ENCODE data around the gene INPP4B.
A peak's percentile ranks its signal among the peaks of the same experiment; 100 is the strongest.

The INPP4B gene

DNA sequence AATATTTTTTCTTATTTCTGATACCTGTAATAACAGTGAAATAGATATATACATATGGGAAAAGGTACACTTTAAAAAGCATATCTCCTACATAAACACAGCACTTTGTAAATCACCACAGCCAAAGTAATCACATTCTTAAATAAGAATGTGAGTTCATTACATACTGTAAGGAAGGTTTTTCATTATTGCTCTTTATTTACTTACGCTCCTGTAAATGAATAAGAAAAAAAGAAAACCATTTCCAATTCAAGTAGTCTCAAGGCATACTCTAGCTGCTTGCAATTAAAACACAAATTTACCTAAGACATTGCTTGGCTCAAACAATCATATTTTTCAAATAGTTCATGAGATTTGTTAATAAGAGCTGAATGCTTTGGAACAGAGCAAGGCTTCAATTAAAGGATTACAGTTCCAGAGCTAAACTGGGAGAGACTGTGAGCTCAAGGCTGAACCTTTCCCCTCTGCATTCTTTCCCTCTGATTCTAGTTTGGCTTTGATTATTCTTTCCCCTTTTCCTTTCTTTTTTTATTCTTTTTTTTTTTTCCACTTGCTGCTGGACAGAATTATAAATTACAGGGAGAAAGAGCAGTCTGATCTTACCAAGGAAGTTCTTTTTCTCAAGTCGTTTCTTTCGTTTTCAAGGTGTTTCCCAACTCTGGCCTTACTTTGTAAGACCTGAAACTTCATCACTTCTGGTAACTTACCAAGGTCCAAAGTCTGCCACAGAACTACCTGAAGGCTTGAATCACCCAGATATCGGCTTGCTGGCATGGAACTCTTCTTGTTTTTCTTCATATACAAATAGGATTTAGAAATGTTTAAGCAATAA, 278.3 kb downstream of the INPP4B start:
- TF ChIP-seq, protein P1, sequence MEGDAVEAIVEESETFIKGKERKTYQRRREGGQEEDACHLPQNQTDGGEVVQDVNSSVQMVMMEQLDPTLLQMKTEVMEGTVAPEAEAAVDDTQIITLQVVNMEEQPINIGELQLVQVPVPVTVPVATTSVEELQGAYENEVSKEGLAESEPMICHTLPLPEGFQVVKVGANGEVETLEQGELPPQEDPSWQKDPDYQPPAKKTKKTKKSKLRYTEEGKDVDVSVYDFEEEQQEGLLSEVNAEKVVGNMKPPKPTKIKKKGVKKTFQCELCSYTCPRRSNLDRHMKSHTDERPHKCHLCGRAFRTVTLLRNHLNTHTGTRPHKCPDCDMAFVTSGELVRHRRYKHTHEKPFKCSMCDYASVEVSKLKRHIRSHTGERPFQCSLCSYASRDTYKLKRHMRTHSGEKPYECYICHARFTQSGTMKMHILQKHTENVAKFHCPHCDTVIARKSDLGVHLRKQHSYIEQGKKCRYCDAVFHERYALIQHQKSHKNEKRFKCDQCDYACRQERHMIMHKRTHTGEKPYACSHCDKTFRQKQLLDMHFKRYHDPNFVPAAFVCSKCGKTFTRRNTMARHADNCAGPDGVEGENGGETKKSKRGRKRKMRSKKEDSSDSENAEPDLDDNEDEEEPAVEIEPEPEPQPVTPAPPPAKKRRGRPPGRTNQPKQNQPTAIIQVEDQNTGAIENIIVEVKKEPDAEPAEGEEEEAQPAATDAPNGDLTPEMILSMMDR (conservative IDR thresholded peaks at IDR 0.05; ENCODE audit: low read depth, low read length): no peak
- peak overlapping the region; percentile 56 for H3K4me2 ChIP-seq
- H3K27ac ChIP-seq: peak overlapping the region; percentile 44
- H2AFZ ChIP-seq (ENCODE audit: low read depth): peak overlapping the region; percentile 28; the same call in 1 of the 2 replicates
- H4K20me1 ChIP-seq (ENCODE audit: insufficient read depth): no peaks in the 10 kb centered on the region
- no peaks in the 10 kb centered on the region for H3K27me3 ChIP-seq (ENCODE audit: insufficient read depth, low read depth)
- H3K79me2 ChIP-seq (ENCODE audit: insufficient read depth, low read depth): no peaks in the 10 kb centered on the region
- peaks cover 53% of the 10 kb centered on the region for H3K4me1 ChIP-seq (ENCODE audit: low read depth, poor library complexity, severe bottlenecking)
- no peaks in the 10 kb centered on the region for H3K36me3 ChIP-seq (ENCODE audit: insufficient read depth)
- no peak overlapping the region for H3K4me3 ChIP-seq (IDR thresholded peaks at IDR 0.05; ENCODE audit: insufficient read depth, low read depth, low read length)
- no peak overlapping the region for H3K9ac ChIP-seq

DNA sequence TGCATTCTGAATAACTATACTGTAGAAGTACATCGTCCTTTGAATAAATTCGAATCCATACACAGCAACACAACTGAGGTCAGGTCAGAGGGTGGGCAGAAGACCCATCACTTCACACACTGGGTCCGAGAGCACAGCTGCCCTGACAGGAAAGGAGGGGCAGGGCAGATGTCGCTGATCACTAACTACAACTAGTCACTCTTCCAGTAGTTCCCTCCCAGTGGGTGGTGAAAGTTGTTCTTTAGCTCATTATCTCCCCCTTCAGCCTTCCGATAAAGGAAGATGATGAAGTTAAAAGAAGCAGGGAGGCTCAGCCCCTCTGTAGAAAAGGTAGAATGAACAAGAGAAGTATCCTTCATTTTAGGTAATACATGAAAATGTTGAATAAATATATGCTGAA, 278.9 kb downstream of the INPP4B start:
- Histone ChIP-seq H3K4me3 (IDR thresholded peaks at IDR 0.05; ENCODE audit: insufficient read depth, low read depth, low read length) (no peak overlapping the region), H3K27ac (no peak overlapping the region), H3K4me2 (no peak overlapping the region), H2AFZ (ENCODE audit: low read depth) (no peak overlapping the region), H3K36me3 (ENCODE audit: insufficient read depth) (no peaks in the 10 kb centered on the region), H3K9ac (no peak overlapping the region), H3K27me3 (ENCODE audit: insufficient read depth, low read depth) (no peaks in the 10 kb centered on the region), H3K4me1 (ENCODE audit: low read depth, poor library complexity, severe bottlenecking) (peaks cover 46% of the 10 kb centered on the region), H4K20me1 (ENCODE audit: insufficient read depth) (no peaks in the 10 kb centered on the region), H3K79me2 (ENCODE audit: insufficient read depth, low read depth) (no peaks in the 10 kb centered on the region)
- TF ChIP-seq, protein P1 (conservative IDR thresholded peaks at IDR 0.05; ENCODE audit: low read depth, low read length): no peak

DNA sequence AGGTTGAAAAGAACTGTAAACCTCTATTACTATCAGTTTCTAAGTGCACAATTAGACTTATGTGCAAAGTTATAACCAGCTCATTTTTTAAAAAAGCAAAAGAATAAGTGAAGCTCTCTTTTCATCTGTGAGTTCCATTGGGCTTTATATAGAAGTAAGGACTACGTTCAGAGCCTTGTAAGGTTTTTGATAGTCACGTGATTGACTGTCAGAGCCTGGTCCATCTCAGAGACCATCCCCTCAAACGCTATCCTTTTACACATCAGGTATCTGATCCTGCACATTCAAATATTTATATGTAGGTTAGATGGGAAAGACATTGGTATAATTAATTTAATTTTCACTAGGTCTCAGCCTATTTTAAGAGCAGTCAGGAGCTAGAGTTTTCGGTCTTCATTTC, 279.3 kb downstream of the INPP4B start:
- TF ChIP-seq, protein P1 (conservative IDR thresholded peaks at IDR 0.05; ENCODE audit: low read depth, low read length): no peak
- Histone ChIP-seq H3K4me2 (no peak overlapping the region), H3K27me3 (ENCODE audit: insufficient read depth, low read depth) (no peaks in the 10 kb centered on the region), H3K4me3 (IDR thresholded peaks at IDR 0.05; ENCODE audit: insufficient read depth, low read depth, low read length) (no peak overlapping the region), H3K27ac (no peak overlapping the region), H3K9ac (no peak overlapping the region), H4K20me1 (ENCODE audit: insufficient read depth) (no peaks in the 10 kb centered on the region), H2AFZ (ENCODE audit: low read depth) (no peak overlapping the region), H3K4me1 (ENCODE audit: low read depth, poor library complexity, severe bottlenecking) (peaks cover 42% of the 10 kb centered on the region), H3K79me2 (ENCODE audit: insufficient read depth, low read depth) (no peaks in the 10 kb centered on the region), H3K36me3 (ENCODE audit: insufficient read depth) (no peaks in the 10 kb centered on the region)

DNA sequence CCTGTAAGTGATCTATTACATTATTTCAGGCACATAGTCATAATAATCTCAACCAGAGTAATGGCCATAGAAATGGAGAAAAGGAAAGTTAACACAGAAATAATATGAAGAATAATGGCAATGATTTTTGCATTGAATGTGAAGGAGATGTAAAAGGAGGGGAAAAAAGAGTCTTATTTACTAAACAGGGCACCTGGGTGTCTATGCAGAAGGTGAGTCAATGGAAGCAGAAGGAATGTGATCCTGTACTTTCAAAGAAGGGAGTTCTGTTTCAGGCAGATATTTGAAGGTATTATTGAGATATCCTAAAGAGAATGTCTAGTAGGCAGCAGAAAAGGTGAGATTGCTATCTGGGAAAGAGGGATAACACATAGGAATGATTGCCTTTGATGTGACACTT, 279.9 kb downstream of the INPP4B start:
- Histone ChIP-seq H3K4me2 (no peak overlapping the region), H3K27me3 (ENCODE audit: insufficient read depth, low read depth) (no peaks in the 10 kb centered on the region), H3K4me3 (IDR thresholded peaks at IDR 0.05; ENCODE audit: insufficient read depth, low read depth, low read length) (no peak overlapping the region), H3K36me3 (ENCODE audit: insufficient read depth) (no peaks in the 10 kb centered on the region), H3K27ac (no peak overlapping the region), H3K9ac (no peak overlapping the region), H3K79me2 (ENCODE audit: insufficient read depth, low read depth) (no peaks in the 10 kb centered on the region), H2AFZ (ENCODE audit: low read depth) (no peak overlapping the region), H4K20me1 (ENCODE audit: insufficient read depth) (no peaks in the 10 kb centered on the region), H3K4me1 (ENCODE audit: low read depth, poor library complexity, severe bottlenecking) (peaks cover 37% of the 10 kb centered on the region)
- TF ChIP-seq, protein P1 (conservative IDR thresholded peaks at IDR 0.05; ENCODE audit: low read depth, low read length): no peak

All from KMS-11 (cell line).